Measurements from ENCODE around the gene COX7C. TPM values are rescaled to one million over a fixed set of nuclear protein-coding genes. Genes with fewer than 3 reads are reported as not detected.
A peak's percentile ranks its signal among the peaks of the same experiment; 100 is the strongest.
"Not testable (repeated sequence)": the region's sequence is repeated elsewhere in the genome, so short reads cannot be mapped to it uniquely, and the experiment has no call there.

The COX7C gene
- 152 and 216 TPM in 2 replicates for total RNA-seq

- DNase-seq (ENCODE audit: low read depth in 2 of 2), result peak; percentile 94 to 96
Measured at GRCh38 chr5:86617756-86618576, at the start of gene COX7C. Gene COX7C, plus strand, starts transcription at chr5:86617941. Its CDS starts 115 bp downstream, at chr5:86618056.

GRCh38 chr5:86569522-86570426 is 48.0 kb upstream of the COX7C start:
- not testable (repeated sequence) for DNase-seq (ENCODE audit: low read depth in 2 of 2)

- no peak for DNase-seq (ENCODE audit: low read depth in 2 of 2)
Measured at GRCh38 chr5:86570427-86571083, 47.2 kb upstream of the COX7C start.

- not testable (repeated sequence) for DNase-seq (ENCODE audit: low read depth in 2 of 2)
Measured at GRCh38 chr5:86571109-86571508, 46.6 kb upstream of the COX7C start.

GRCh38 chr5:86572825-86573517 is 44.8 kb upstream of the COX7C start:
- DNase-seq (ENCODE audit: low read depth in 2 of 2), result no peak

GRCh38 chr5:86579502-86579901 is 38.2 kb upstream of the COX7C start:
- DNase-seq (ENCODE audit: low read depth in 2 of 2), result no peak

GRCh38 chr5:86596476-86596875 is 21.3 kb upstream of the COX7C start:
- no peak for DNase-seq (ENCODE audit: low read depth in 2 of 2)

- DNase-seq (ENCODE audit: low read depth in 2 of 2), result no peak
Measured at GRCh38 chr5:86605881-86606280, 11.9 kb upstream of the COX7C start.

GRCh38 chr5:86613455-86613854 is 4.3 kb upstream of the COX7C start:
- DNase-seq (ENCODE audit: low read depth in 2 of 2), result no peak

- no peak for DNase-seq (ENCODE audit: low read depth in 2 of 2)
Measured at GRCh38 chr5:86617309-86617755, 409 bp upstream of the COX7C start.

GRCh38 chr5:86623785-86624483 is 6.2 kb downstream of the COX7C start:
- DNase-seq (ENCODE audit: low read depth in 2 of 2), result no peak

- DNase-seq (ENCODE audit: low read depth in 2 of 2), result no peak
Measured at GRCh38 chr5:86625148-86625547, 7.4 kb downstream of the COX7C start.

- no peak for DNase-seq (ENCODE audit: low read depth in 2 of 2)
Measured at GRCh38 chr5:86626149-86626548, 8.4 kb downstream of the COX7C start.

GRCh38 chr5:86631165-86631564 is 13.4 kb downstream of the COX7C start:
- DNase-seq (ENCODE audit: low read depth in 2 of 2), result no peak

- no peak for DNase-seq (ENCODE audit: low read depth in 2 of 2)
Measured at GRCh38 chr5:86640998-86641397, 23.3 kb downstream of the COX7C start.

- no peak for DNase-seq (ENCODE audit: low read depth in 2 of 2)
Measured at GRCh38 chr5:86644843-86645242, 27.1 kb downstream of the COX7C start.

GRCh38 chr5:86645885-86646284 is 28.1 kb downstream of the COX7C start:
- no peak for DNase-seq (ENCODE audit: low read depth in 2 of 2)

- DNase-seq (ENCODE audit: low read depth in 2 of 2), result no peak
Measured at GRCh38 chr5:86646671-86647070, 28.9 kb downstream of the COX7C start.

GRCh38 chr5:86649832-86650505 is 32.2 kb downstream of the COX7C start:
- DNase-seq (ENCODE audit: low read depth in 2 of 2), result no peak

GRCh38 chr5:86660771-86661170 is 43.0 kb downstream of the COX7C start:
- DNase-seq (ENCODE audit: low read depth in 2 of 2), result not testable (repeated sequence)
